H1 (cell line): ENCODE data around the gene ERV3-1. TPM values are rescaled to one million over a fixed set of nuclear protein-coding genes. Genes with fewer than 3 reads are reported as not detected.

Source experiments
- CTCF ChIA-PET: fragments of 300-600 bp; sonication (Branson Sonifier 250); formaldehyde crosslinking; loops from one replicate; lab custom pipeline; 2021; ENCODE audit not compliant: partially characterized antibody; lab: Charles Lee
- POLR2A ChIA-PET: fragments of 300-600 bp; sonication (Branson Sonifier 250); formaldehyde crosslinking; loops from one replicate; lab custom pipeline; 2021; ENCODE audit warnings: inconsistent platforms; ENCODE audit not compliant: partially characterized antibody; lab: Charles Lee
- DNase-seq, 2 experiments: peaks; one replicate each; pipeline versions ENCODE4 v3.0.0 to v3.0.0-alpha.2; 2010 to 2022; ENCODE audit warnings: low spot score in 2 of 2, low read depth in 1 of 2, mixed read lengths in 1 of 2
- FAIRE-seq: peaks from 2 replicates; lab custom pipeline; 2011; peaks lifted over from hg19 to GRCh38; lab: Jason Lieb, UNC
- H2AFZ ChIP-seq: 2 replicates; pipeline ENCODE4 v1.8.1; 2012; ENCODE audit warnings: low read length, inconsistent platforms
- H2AK5ac ChIP-seq: 2 replicates; pipeline ENCODE4 v1.6.1; 2013; ENCODE audit warnings: low read depth, low read length
- H2BK120ac ChIP-seq: replicated peaks from 2 replicates; pipeline ENCODE3; 2013; ENCODE audit warnings: low read depth, low read length, inconsistent platforms
- H2BK12ac ChIP-seq: 2 replicates; pipeline ENCODE4 v1.6.1; 2013; ENCODE audit warnings: low read depth, low read length
- H2BK15ac ChIP-seq: 2 replicates; pipeline ENCODE4 v1.6.1; 2013; ENCODE audit warnings: low read length
- H2BK20ac ChIP-seq: 2 replicates; pipeline ENCODE4 v1.6.1; 2013; ENCODE audit warnings: low read length
- H2BK5ac ChIP-seq: 2 replicates; pipeline ENCODE4 v1.6.1; 2013; ENCODE audit warnings: low read depth, low read length
- H3K14ac ChIP-seq: 2 replicates; pipeline ENCODE4 v1.6.1; 2013; ENCODE audit warnings: inconsistent platforms; ENCODE audit not compliant: insufficient read length
- H3K18ac ChIP-seq: 2 replicates; pipeline ENCODE4 v1.6.1; 2013; ENCODE audit warnings: low read length; ENCODE audit errors: extremely low read depth
- H3K23ac ChIP-seq: 2 replicates; pipeline ENCODE4 v1.6.1; 2013; ENCODE audit warnings: inconsistent platforms; ENCODE audit not compliant: insufficient read length
- H3K23me2 ChIP-seq: 2 replicates; pipeline ENCODE4 v1.6.1; 2013; ENCODE audit warnings: low read depth, low read length
- H3K27ac ChIP-seq: 2 replicates; pipeline ENCODE4 v1.6.1; 2011; ENCODE audit warnings: low read depth, low read length, inconsistent platforms
- H3K27me3 ChIP-seq, 4 experiments: replicated peaks in 1 of 4; 1 replicate in 1 of 4; 2 replicates in 3 of 4; pipeline versions ENCODE4 v1.6.1 to v1.8.1; 2011 to 2013; ENCODE audit warnings: low read length in 3 of 4, mild to moderate bottlenecking in 3 of 4, inconsistent platforms in 2 of 4, mixed read lengths in 2 of 4, moderate library complexity in 1 of 4; ENCODE audit not compliant: control insufficient read depth in 3 of 4, insufficient read depth in 3 of 4; ENCODE audit errors: extremely low read depth in 1 of 4
- H3K36me3 ChIP-seq, 4 experiments: 2 replicates each; pipeline versions ENCODE4 v1.6.1 to v1.8.1; 2011 to 2013; ENCODE audit warnings: mild to moderate bottlenecking in 4 of 4, low read length in 3 of 4, moderate library complexity in 2 of 4, control low read depth in 1 of 4, inconsistent platforms in 1 of 4; ENCODE audit not compliant: insufficient read depth in 4 of 4, control insufficient read depth in 2 of 4
- H3K4ac ChIP-seq: replicated peaks from 2 replicates; pipeline ENCODE3; 2013; ENCODE audit warnings: low read length, low read depth, mixed read lengths, inconsistent platforms; ENCODE audit not compliant: insufficient read length
- H3K4me1 ChIP-seq, 4 experiments: replicated peaks in 1 of 4; 1 replicate in 1 of 4; 2 replicates in 3 of 4; pipeline versions ENCODE4 v1.6.1 to v1.8.1; 2011 to 2013; ENCODE audit warnings: low read length in 3 of 4, inconsistent platforms in 2 of 4, mixed read lengths in 1 of 4; ENCODE audit not compliant: insufficient read depth in 4 of 4, control insufficient read depth in 3 of 4
- H3K4me2 ChIP-seq, 2 experiments: 2 replicates each; pipeline versions ENCODE4 v1.6.1 to v1.8.1; 2011 to 2013; ENCODE audit warnings: low read depth in 2 of 2, low read length in 2 of 2, control low read depth in 1 of 2, inconsistent platforms in 1 of 2, mild to moderate bottlenecking in 1 of 2; ENCODE audit not compliant: insufficient read depth in 1 of 2
- H3K4me3 ChIP-seq, 4 experiments: fragments of 200-600, 300-600 bp in 1 of 4; sonication (generic), shearing (Covaris generic), sonication (Bioruptor Twin) in 1 of 4; 2 replicates each; pipeline versions ENCODE4 v1.5.1 to v1.8.1; 2011 to 2016; ENCODE audit warnings: low read length in 4 of 4, low read depth in 3 of 4, control low read depth in 2 of 4, inconsistent platforms in 2 of 4, mild to moderate bottlenecking in 2 of 4, mixed read lengths in 1 of 4, moderate library complexity in 1 of 4; ENCODE audit not compliant: insufficient read depth in 2 of 4; ENCODE audit errors: extremely low read depth in 1 of 4
- H3K56ac ChIP-seq: replicated peaks from 2 replicates; pipeline ENCODE3; 2013; ENCODE audit warnings: low read depth, mild to moderate bottlenecking, mixed read lengths, low read length, inconsistent platforms; ENCODE audit not compliant: insufficient read length
- H3K79me1 ChIP-seq: 2 replicates; pipeline ENCODE4 v1.6.1; 2013; ENCODE audit warnings: low read depth, low read length, control low read depth
- H3K79me2 ChIP-seq, 2 experiments: 2 replicates each; pipeline versions ENCODE4 v1.6.1 to v1.8.1; 2012 to 2013; ENCODE audit warnings: low read length in 2 of 2, mild to moderate bottlenecking in 2 of 2, inconsistent platforms in 1 of 2; ENCODE audit not compliant: insufficient read depth in 2 of 2, control insufficient read depth in 1 of 2
- H3K9ac ChIP-seq, 4 experiments: replicated peaks in 1 of 4; 1 replicate in 1 of 4; 2 replicates in 3 of 4; pipeline versions ENCODE4 v1.6.1 to v1.8.1; 2011 to 2013; ENCODE audit warnings: low read depth in 3 of 4, low read length in 3 of 4, control low read depth in 2 of 4, mild to moderate bottlenecking in 2 of 4, moderate library complexity in 2 of 4, inconsistent platforms in 1 of 4; ENCODE audit errors: extremely low read depth in 1 of 4
- H3K9me3 ChIP-seq, 2 experiments: 2 replicates each; pipeline versions ENCODE4 v1.6.1 to v1.8.1; 2012 to 2013; ENCODE audit warnings: mild to moderate bottlenecking in 2 of 2, moderate library complexity in 2 of 2, control low read depth in 1 of 2, inconsistent platforms in 1 of 2, low read depth in 1 of 2, low read length in 1 of 2, mixed read lengths in 1 of 2; ENCODE audit not compliant: insufficient read depth in 2 of 2
- H4K20me1 ChIP-seq, 2 experiments: replicated peaks in 1 of 2; 2 replicates each; pipeline versions ENCODE3 to v1.8.1; 2011 to 2013; ENCODE audit warnings: inconsistent platforms in 2 of 2, low read length in 2 of 2, mild to moderate bottlenecking in 1 of 2; ENCODE audit not compliant: insufficient read depth in 2 of 2, control insufficient read depth in 1 of 2
- H4K5ac ChIP-seq: 2 replicates; pipeline ENCODE4 v1.6.1; 2013; ENCODE audit warnings: low read length, low read depth, mixed read lengths, inconsistent platforms; ENCODE audit not compliant: insufficient read length
- H4K8ac ChIP-seq: 2 replicates; pipeline ENCODE4 v1.8.0; 2013; ENCODE audit warnings: mild to moderate bottlenecking, moderate library complexity, low read length, inconsistent platforms; ENCODE audit not compliant: insufficient read depth; ENCODE audit errors: extremely low read depth
- H4K91ac ChIP-seq: replicated peaks from 2 replicates; pipeline ENCODE3; 2013; ENCODE audit warnings: low read length, mixed read lengths, inconsistent platforms; ENCODE audit not compliant: insufficient read length
- RAD21 ChIP-seq, 2 experiments: IDR thresholded peaks in 1 of 2; conservative IDR thresholded peaks in 1 of 2; 2 replicates each; pipeline ENCODE4 v1.6.1; 2011; ENCODE audit warnings: low read depth in 2 of 2, low read length in 2 of 2, improper control_type of control experiment in 1 of 2, inconsistent platforms in 1 of 2, mild to moderate bottlenecking in 1 of 2, moderate library complexity in 1 of 2
- SAP30 ChIP-seq: fragments of 300-600 bp; sonication (generic); IDR thresholded peaks from 2 replicates; pipeline ENCODE4 v1.7.1; 2012; ENCODE audit warnings: low read length, moderate library complexity, mild to moderate bottlenecking, inconsistent platforms; ENCODE audit not compliant: insufficient read depth, insufficient replicate concordance
- WGBS, 2 experiments: shearing (Covaris generic) in 1 of 2; methylation state at CpG; one replicate each; pipeline versions ENCODE4 v1.1.6 to v1.1.7; 2013 to 2015; ENCODE audit warnings: low lambda C conversion rate in 2 of 2, mixed read lengths in 2 of 2, inconsistent platforms in 1 of 2, low coverage in 1 of 2, missing lambda C conversion rate in 1 of 2; ENCODE audit not compliant: insufficient replicate concordance in 2 of 2, insufficient coverage in 1 of 2, insufficient read length in 1 of 2; ENCODE audit errors: extremely low coverage in 1 of 2, missing lambda C conversion rate in 1 of 2; 5-methylcytosine and 5-hydroxymethylcytosine counted together
- polyA plus RNA-seq, 7 experiments: library from polyadenylated mRNA; depleted of rRNA in 3 of 7; stranded (reverse) in 5 of 7; unstranded in 2 of 7; fragments of >200 nt in 5 of 7; fragments of 200-250 nt in 2 of 7; gene quantifications; 1 replicate in 5 of 7; 2 replicates in 1 of 7; 4 replicates in 1 of 7; pipeline versions ENCODE4 v1.2.1 to v1.2.3, GENCODE V29; 2011 to 2013; ENCODE audit warnings: missing spikeins in 2 of 7, mixed read lengths in 2 of 7
- total RNA-seq: library from RNA; stranded (reverse); fragmentation: NEBNext Ultra II Directional; extraction: Animal tissue kit (Norgen Biotek cat#: 25700); gene quantifications from 2 replicates; pipeline ENCODE4 v1.2.1, GENCODE V29; 2021
- TF ChIP-seq, protein P1 (sequence below), 3 experiments: IDR thresholded peaks; 1 replicate in 2 of 3; 2 replicates in 1 of 3; pipeline versions ENCODE4 v1.5.1 to v1.6.1; 2011; ENCODE audit warnings: low read length in 3 of 3, mild to moderate bottlenecking in 3 of 3, inconsistent platforms in 2 of 3, low read depth in 1 of 3, moderate library complexity in 1 of 3; ENCODE audit not compliant: insufficient read depth in 1 of 3; ENCODE audit errors: control extremely low read depth in 1 of 3

Gene ERV3-1
- total and polyA plus RNA-seq, 2 of the 8 experiments (the other 6 are each of a cell fraction or from before 2014, with no cell fraction given): 9.5 to 9.7 TPM

DNA sequence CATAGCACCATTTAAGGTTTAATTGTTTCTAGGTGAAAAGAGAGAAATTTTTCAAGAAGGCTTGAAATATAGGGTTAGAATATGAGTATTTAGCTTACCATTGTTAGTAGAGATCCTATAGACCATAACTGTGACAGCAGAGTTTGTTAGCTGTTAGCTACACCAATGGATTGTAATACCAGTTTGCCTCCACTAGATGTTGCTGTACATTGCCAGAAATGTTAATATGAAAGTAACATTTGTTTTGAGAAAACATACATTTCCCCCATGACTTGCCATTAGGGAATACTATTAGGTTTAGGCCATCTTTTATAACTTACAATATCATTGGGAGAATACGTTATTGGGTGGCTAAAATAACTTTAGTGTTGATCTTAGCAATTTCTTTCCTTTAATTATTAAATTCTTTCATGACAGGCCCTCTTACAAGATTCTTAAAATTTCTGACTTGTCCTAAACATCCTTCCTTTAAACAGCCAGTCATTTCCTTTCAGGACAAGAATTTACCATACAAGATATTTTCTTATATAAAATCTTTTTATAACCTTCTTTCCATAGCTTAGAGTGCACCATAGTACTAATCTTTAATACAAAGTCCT, 55.1 kb downstream of the ERV3-1 start:
- Histone ChIP-seq H3K79me2 (no peaks in the 10 kb centered on the region), H3K36me3 (no peaks in the 10 kb centered on the region), H4K20me1 (no peaks in the 10 kb centered on the region), H3K18ac (no peak overlapping the region), H3K4me2 (no peak overlapping the region), H3K23ac (no peak overlapping the region), H2BK5ac (no peak overlapping the region), H2BK15ac (no peak overlapping the region), H2BK20ac (no peak overlapping the region), H4K5ac (no peak overlapping the region), H3K27ac (no peak overlapping the region), H3K27me3 (peaks cover 2 to 10% (median 6%) of the 10 kb centered on the region in 4 experiments; a peak in 4 of 7 replicates), H3K56ac (no peak overlapping the region), H3K23me2 (peaks cover 5% of the 10 kb centered on the region; the same call in 1 of the 2 replicates), H2AK5ac (no peak overlapping the region), H4K91ac (no peak overlapping the region), H3K4me3 (no peak overlapping the region), H2AFZ (no peak overlapping the region), H3K79me1 (no peaks in the 10 kb centered on the region), H2BK120ac (no peak overlapping the region), H3K9me3 (no peaks in the 10 kb centered on the region), H3K4me1 (no peaks in the 10 kb centered on the region), H4K8ac (no peak overlapping the region), H3K9ac (no peak overlapping the region), H3K14ac (no peak overlapping the region), H3K4ac (no peak overlapping the region), H2BK12ac (no peak overlapping the region)
- no peak for DNase-seq
- ChIA-PET POLR2A (interaction anchor here (1.4 kb wide), 1 partner anchor 43 kb away, joined by 3 read pairs; no protein-coding TSS in a partner anchor), CTCF (interaction anchor here (1.0 to 2.6 kb wide), 12 partner anchors 9 to 473 kb away, joined by 3 to 18 read pairs (median 3); no protein-coding TSS in a partner anchor)
- 5% methylated on average over 1 of the region's 1 CpG; no CpG with 5 or more reads in 1 of the 2 experiments for WGBS, 2 experiments
- TF ChIP-seq SAP30 (no peak), RAD21 (IDR thresholded peaks at IDR 0.05 in 1 of 2, conservative IDR thresholded peaks at IDR 0.05 in 1 of 2; ENCODE audit: low read depth in 2 of 2, low read length in 2 of 2) (peak; percentile 83 to 85)
- TF ChIP-seq, protein P1, sequence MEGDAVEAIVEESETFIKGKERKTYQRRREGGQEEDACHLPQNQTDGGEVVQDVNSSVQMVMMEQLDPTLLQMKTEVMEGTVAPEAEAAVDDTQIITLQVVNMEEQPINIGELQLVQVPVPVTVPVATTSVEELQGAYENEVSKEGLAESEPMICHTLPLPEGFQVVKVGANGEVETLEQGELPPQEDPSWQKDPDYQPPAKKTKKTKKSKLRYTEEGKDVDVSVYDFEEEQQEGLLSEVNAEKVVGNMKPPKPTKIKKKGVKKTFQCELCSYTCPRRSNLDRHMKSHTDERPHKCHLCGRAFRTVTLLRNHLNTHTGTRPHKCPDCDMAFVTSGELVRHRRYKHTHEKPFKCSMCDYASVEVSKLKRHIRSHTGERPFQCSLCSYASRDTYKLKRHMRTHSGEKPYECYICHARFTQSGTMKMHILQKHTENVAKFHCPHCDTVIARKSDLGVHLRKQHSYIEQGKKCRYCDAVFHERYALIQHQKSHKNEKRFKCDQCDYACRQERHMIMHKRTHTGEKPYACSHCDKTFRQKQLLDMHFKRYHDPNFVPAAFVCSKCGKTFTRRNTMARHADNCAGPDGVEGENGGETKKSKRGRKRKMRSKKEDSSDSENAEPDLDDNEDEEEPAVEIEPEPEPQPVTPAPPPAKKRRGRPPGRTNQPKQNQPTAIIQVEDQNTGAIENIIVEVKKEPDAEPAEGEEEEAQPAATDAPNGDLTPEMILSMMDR (IDR thresholded peaks at IDR 0.05; ENCODE audit: control extremely low read depth in 1 of 3, insufficient read depth in 1 of 3, low read depth in 1 of 3, low read length in 3 of 3): peak in 2 of 3 experiments; percentile 39 to 76; a peak in 2 of 4 replicates
- FAIRE-seq: no peak
